Panc1 (cell line): Measurements from ENCODE around the gene PIGU. TPM values are rescaled to one million over a fixed set of nuclear protein-coding genes. Genes with fewer than 3 reads are reported as not detected.

Experiments used
- ATAC-seq: fragments of 200-7000 bp; cut with Tn5 transposase; 2 replicates; pipeline ENCODE4 v1.9.1; 2020; ENCODE audit warnings: mild to moderate bottlenecking, moderate library complexity
- BruUV-seq: library from RNA; stranded (reverse); fragments of 400-500 nt; replicated peaks from 2 replicates; lab custom pipeline; 2021; lab: Mats Ljungman, UMichigan
- CTCF ChIA-PET: fragments of 300-600 bp; sonication (Branson Sonifier 250); formaldehyde crosslinking; loops from one replicate; lab custom pipeline; 2022; ENCODE audit warnings: antibody characterized with exemption; lab: Charles Lee
- POLR2A ChIA-PET: fragments of 300-600 bp; sonication (Branson Sonifier 250); formaldehyde crosslinking; loops from one replicate; lab custom pipeline; 2022; ENCODE audit warnings: antibody characterized with exemption; lab: Charles Lee
- DNase-seq: peaks from one replicate; pipeline ENCODE4 v3.0.0-alpha.2; 2010; ENCODE audit warnings: low read depth, low spot score
- H3K27ac ChIP-seq: 2 replicates; pipeline ENCODE4 v1.5.1; 2011; ENCODE audit warnings: mild to moderate bottlenecking, low read length, inconsistent platforms
- H3K27me3 ChIP-seq: fragments of 200-500 bp; sonication (Bioruptor generic); 2 replicates; pipeline ENCODE4 v1.6.0; 2014; ENCODE audit warnings: low read length, inconsistent platforms; ENCODE audit not compliant: control insufficient read depth, insufficient read depth
- H3K36me3 ChIP-seq: fragments of 200-500 bp; sonication (Bioruptor generic); 2 replicates; pipeline ENCODE4 v1.5.1; 2014; ENCODE audit warnings: inconsistent platforms, mild to moderate bottlenecking, low read length, moderate library complexity; ENCODE audit not compliant: control insufficient read depth, insufficient read depth
- H3K4me1 ChIP-seq: 2 replicates; pipeline ENCODE4 v1.5.1; 2011; ENCODE audit warnings: inconsistent platforms, mild to moderate bottlenecking, low read length, moderate library complexity; ENCODE audit not compliant: control insufficient read depth, insufficient read depth
- H3K4me3 ChIP-seq, 2 experiments: 2 replicates each; pipeline ENCODE4 v1.5.1; 2011 to 2012; ENCODE audit warnings: low read depth in 2 of 2, low read length in 2 of 2, mild to moderate bottlenecking in 2 of 2, inconsistent platforms in 1 of 2, moderate library complexity in 1 of 2
- H3K9me3 ChIP-seq: fragments of 200-500 bp; sonication (Bioruptor generic); 2 replicates; pipeline ENCODE4 v1.5.1; 2014; ENCODE audit warnings: low read depth, mild to moderate bottlenecking, inconsistent platforms, low read length, moderate library complexity; ENCODE audit not compliant: control insufficient read depth, insufficient read depth
- POLR2AphosphoS5 ChIP-seq: IDR thresholded peaks from 2 replicates; pipeline ENCODE4 v1.6.1; 2012; ENCODE audit warnings: mild to moderate bottlenecking, low read depth, low read length, moderate library complexity
- SIN3A ChIP-seq: IDR thresholded peaks from 2 replicates; pipeline ENCODE4 v1.6.1; 2012; ENCODE audit warnings: low read depth, mild to moderate bottlenecking, low read length, moderate library complexity, borderline replicate concordance; ENCODE audit not compliant: insufficient read depth
- TCF7L2 ChIP-seq: IDR thresholded peaks from 2 replicates; pipeline ENCODE4 v1.6.1; 2011; ENCODE audit warnings: mild to moderate bottlenecking, low read depth, low read length, inconsistent platforms
- in situ Hi-C: cut with HindIII; loops from 2 replicates; pipeline ENCODE4 v1.10.0; 2016; ENCODE audit warnings: low sequenced_read_pairs, low pct_unique_long_range_greater_than_20kb
- intact Hi-C: fragments of 100-400 bp; cut with micrococcal nuclease; formaldehyde crosslinking; loops from one replicate; pipeline ENCODE4 v1.10.0; 2022; ENCODE audit not compliant: unreplicated experiment
- total RNA-seq: library from RNA; stranded (reverse); gene quantifications from one replicate; pipeline ENCODE4 v1.2.1, GENCODE V29; 2021; ENCODE audit not compliant: unreplicated experiment
- TF ChIP-seq, protein P1 (sequence below): fragments of 450-650 bp; IDR thresholded peaks from 2 replicates; pipeline ENCODE4 v1.5.1; 2017; ENCODE audit warnings: mild to moderate bottlenecking
- TF ChIP-seq, protein P2 (sequence below), 2 experiments: IDR thresholded peaks; 2 replicates each; pipeline ENCODE4 v1.6.1; 2011 to 2012; ENCODE audit warnings: low read depth in 2 of 2, control low read depth in 1 of 2, low read length in 1 of 2, mild to moderate bottlenecking in 1 of 2, moderate library complexity in 1 of 2; ENCODE audit not compliant: insufficient read depth in 1 of 2

The PIGU gene
- total RNA-seq, 1 experiment from 2014 or later = 22.9 TPM

DNA sequence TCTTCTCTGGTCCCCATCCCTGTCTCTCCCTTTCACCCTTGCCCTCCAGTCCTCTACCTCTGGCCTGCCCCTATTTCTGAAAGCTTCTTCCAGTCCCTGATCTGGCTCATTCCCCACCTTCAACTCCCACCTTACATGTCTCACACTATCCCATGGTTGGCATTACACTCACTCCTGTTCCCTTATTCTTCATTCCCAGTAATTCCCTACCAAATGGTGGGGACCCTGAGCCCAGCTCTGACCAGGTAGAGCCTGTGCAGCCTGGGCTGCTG is 33.6 kb upstream of the PIGU start:
- Histone ChIP-seq H3K4me3 (peak overlapping the region; percentile 77 to 79), H3K4me1 (peaks cover 5% of the 10 kb centered on the region; the same call in 1 of the 2 replicates), H3K36me3 (peaks cover 2% of the 10 kb centered on the region; the same call in 1 of the 2 replicates), H3K27ac (peak overlapping the region; percentile 74), H3K27me3 (no peaks in the 10 kb centered on the region), H3K9me3 (no peaks in the 10 kb centered on the region)
- DNase-seq (no peak), ATAC-seq (no peak)
- BruUV-seq = TSS peak; percentile 8
- intact Hi-C loops (no loop called here), in situ Hi-C loops (no loop called here)
- ChIA-PET POLR2A (no interaction called here), CTCF (interaction anchor here (0.6 to 1.2 kb wide), 2 partner anchors 396 to 538 kb away, joined by 3 read pairs; no protein-coding TSS in a partner anchor)
- TF ChIP-seq SIN3A (no peak), POLR2AphosphoS5 (no peak), TCF7L2 (no peak)
- TF ChIP-seq, protein P1, sequence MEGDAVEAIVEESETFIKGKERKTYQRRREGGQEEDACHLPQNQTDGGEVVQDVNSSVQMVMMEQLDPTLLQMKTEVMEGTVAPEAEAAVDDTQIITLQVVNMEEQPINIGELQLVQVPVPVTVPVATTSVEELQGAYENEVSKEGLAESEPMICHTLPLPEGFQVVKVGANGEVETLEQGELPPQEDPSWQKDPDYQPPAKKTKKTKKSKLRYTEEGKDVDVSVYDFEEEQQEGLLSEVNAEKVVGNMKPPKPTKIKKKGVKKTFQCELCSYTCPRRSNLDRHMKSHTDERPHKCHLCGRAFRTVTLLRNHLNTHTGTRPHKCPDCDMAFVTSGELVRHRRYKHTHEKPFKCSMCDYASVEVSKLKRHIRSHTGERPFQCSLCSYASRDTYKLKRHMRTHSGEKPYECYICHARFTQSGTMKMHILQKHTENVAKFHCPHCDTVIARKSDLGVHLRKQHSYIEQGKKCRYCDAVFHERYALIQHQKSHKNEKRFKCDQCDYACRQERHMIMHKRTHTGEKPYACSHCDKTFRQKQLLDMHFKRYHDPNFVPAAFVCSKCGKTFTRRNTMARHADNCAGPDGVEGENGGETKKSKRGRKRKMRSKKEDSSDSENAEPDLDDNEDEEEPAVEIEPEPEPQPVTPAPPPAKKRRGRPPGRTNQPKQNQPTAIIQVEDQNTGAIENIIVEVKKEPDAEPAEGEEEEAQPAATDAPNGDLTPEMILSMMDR = no peak
- TF ChIP-seq, protein P2, sequence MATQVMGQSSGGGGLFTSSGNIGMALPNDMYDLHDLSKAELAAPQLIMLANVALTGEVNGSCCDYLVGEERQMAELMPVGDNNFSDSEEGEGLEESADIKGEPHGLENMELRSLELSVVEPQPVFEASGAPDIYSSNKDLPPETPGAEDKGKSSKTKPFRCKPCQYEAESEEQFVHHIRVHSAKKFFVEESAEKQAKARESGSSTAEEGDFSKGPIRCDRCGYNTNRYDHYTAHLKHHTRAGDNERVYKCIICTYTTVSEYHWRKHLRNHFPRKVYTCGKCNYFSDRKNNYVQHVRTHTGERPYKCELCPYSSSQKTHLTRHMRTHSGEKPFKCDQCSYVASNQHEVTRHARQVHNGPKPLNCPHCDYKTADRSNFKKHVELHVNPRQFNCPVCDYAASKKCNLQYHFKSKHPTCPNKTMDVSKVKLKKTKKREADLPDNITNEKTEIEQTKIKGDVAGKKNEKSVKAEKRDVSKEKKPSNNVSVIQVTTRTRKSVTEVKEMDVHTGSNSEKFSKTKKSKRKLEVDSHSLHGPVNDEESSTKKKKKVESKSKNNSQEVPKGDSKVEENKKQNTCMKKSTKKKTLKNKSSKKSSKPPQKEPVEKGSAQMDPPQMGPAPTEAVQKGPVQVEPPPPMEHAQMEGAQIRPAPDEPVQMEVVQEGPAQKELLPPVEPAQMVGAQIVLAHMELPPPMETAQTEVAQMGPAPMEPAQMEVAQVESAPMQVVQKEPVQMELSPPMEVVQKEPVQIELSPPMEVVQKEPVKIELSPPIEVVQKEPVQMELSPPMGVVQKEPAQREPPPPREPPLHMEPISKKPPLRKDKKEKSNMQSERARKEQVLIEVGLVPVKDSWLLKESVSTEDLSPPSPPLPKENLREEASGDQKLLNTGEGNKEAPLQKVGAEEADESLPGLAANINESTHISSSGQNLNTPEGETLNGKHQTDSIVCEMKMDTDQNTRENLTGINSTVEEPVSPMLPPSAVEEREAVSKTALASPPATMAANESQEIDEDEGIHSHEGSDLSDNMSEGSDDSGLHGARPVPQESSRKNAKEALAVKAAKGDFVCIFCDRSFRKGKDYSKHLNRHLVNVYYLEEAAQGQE (IDR thresholded peaks at IDR 0.05; ENCODE audit: insufficient read depth in 1 of 2, low read depth in 2 of 2, low read length in 1 of 2) = no peak

DNA sequence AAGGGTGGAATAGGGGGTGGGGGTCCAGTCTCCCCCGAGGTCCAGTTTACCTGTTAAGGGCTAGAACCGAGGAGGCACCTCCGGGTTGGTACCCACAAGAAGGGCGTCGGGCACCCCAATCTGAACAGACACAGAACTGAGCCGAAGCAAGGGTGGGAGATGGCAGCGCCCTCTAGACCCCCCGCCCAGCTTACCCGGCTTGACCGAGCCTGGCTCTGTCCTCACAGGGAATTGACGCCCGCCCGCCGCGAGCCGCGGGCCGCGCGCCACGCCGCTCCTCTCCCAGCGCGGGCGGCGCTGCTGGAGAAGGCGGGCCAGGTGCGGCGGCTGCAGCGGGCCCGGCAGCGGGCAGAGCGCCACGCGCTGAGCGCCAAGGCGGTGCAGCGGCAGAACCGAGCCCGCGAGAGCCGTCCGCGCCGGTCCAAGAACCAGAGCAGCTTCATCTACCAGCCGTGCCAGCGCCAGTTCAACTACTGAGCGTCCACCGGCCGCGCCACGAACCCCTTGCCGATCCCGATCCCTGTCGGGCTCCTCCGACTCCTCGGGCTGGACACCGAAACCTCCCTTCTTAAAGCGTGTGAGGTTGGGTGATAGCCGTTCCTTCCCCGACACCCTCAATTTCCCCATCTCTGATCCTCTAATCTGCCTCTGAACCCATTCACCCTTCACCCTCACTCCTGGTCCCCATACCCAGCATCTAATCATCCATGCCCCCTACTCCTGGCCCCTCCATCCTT is 33.1 kb upstream of the PIGU start:
- TF ChIP-seq TCF7L2 = no peak
- TF ChIP-seq, protein P1 = peak; percentile 84
- TF ChIP-seq POLR2AphosphoS5 = 0 out of 2 replicates have a peak, but pooled peaks have one; percentile 22
- in situ Hi-C loops = no loop called here
- Histone ChIP-seq H3K27ac (peak overlapping the region; percentile 90), H3K36me3 (peaks cover 2% of the 10 kb centered on the region; the same call in 1 of the 2 replicates), H3K4me1 (peaks cover 9% of the 10 kb centered on the region), H3K4me3 (peak overlapping the region; percentile 77 to 79), H3K27me3 (no peaks in the 10 kb centered on the region), H3K9me3 (no peaks in the 10 kb centered on the region)
- intact Hi-C loops = loop anchor here (2.0 to 10.0 kb wide), 2 partner anchors 145 to 171 kb away; no protein-coding TSS in a partner anchor
- DNase-seq = no peak
- CTCF ChIA-PET = interaction anchor here (0.6 to 1.2 kb wide), 2 partner anchors 193 to 396 kb away, joined by 3 read pairs; no protein-coding TSS in a partner anchor
- no TSS peak for BruUV-seq
- peak; percentile 73 for ATAC-seq
- POLR2A ChIA-PET = interaction anchor here (0.6 kb wide), 1 partner anchor 8 kb away, joined by 5 read pairs; no protein-coding TSS in a partner anchor
